Keratinocyte (primary cell): ENCODE results near the gene FGF10. TPM values are rescaled to one million over a fixed set of nuclear protein-coding genes. Genes with fewer than 3 reads are reported as not detected.

ENCODE experiments used
- DNase-seq: peaks from one replicate; pipeline ENCODE4 v3.0.0-alpha.2; 2011; ENCODE audit warnings: low read depth, missing footprints, low spot score
- FAIRE-seq: peaks from 2 replicates; lab custom pipeline; 2011; peaks lifted over from hg19 to GRCh38; lab: Jason Lieb, UNC
- H2AFZ ChIP-seq: 2 replicates; pipeline ENCODE4 v1.6.0; 2012; ENCODE audit warnings: low read length, control low read depth, inconsistent platforms; ENCODE audit not compliant: control insufficient read depth
- H3K27ac ChIP-seq: 2 replicates; pipeline ENCODE4 v1.5.1; 2011; ENCODE audit warnings: low read length; ENCODE audit not compliant: control insufficient read depth, insufficient read depth
- H3K27me3 ChIP-seq: 3 replicates; pipeline ENCODE4 v1.6.0; 2011; ENCODE audit warnings: low read length; ENCODE audit not compliant: control insufficient read depth, insufficient read depth; ENCODE audit errors: extremely low read depth
- H3K36me3 ChIP-seq, 2 experiments: 2 replicates in 1 of 2; 3 replicates in 1 of 2; pipeline ENCODE4 v1.5.1; 2011; ENCODE audit warnings: low read length in 2 of 2, mild to moderate bottlenecking in 1 of 2; ENCODE audit not compliant: control insufficient read depth in 2 of 2, insufficient read depth in 2 of 2; ENCODE audit errors: extremely low read depth in 1 of 2
- H3K4me1 ChIP-seq: 3 replicates; pipeline ENCODE4 v1.5.1; 2011; ENCODE audit warnings: low read length; ENCODE audit not compliant: control insufficient read depth, insufficient read depth; ENCODE audit errors: extremely low read depth
- H3K4me2 ChIP-seq: 3 replicates; pipeline ENCODE4 v1.6.0; 2011; ENCODE audit warnings: low read depth, low read length; ENCODE audit not compliant: control insufficient read depth, insufficient read depth; ENCODE audit errors: extremely low read depth
- H3K4me3 ChIP-seq, 3 experiments: fragments of 200-600 bp in 1 of 3; sonication (generic) in 1 of 3; 2 replicates in 2 of 3; 3 replicates in 1 of 3; pipeline ENCODE4 v1.5.1; 2011 to 2016; ENCODE audit warnings: low read length in 3 of 3, mild to moderate bottlenecking in 3 of 3, control low read depth in 2 of 3, inconsistent platforms in 1 of 3, low read depth in 1 of 3, mixed read lengths in 1 of 3, mixed run types in 1 of 3, moderate library complexity in 1 of 3; ENCODE audit not compliant: control insufficient read depth in 2 of 3, insufficient read depth in 2 of 3; ENCODE audit errors: extremely low read depth in 1 of 3
- H3K79me2 ChIP-seq: 2 replicates; pipeline ENCODE4 v1.6.0; 2012; ENCODE audit warnings: low read length; ENCODE audit not compliant: control insufficient read depth, insufficient read depth
- H3K9ac ChIP-seq: 3 replicates; pipeline ENCODE4 v1.6.0; 2011; ENCODE audit warnings: low read length; ENCODE audit not compliant: control insufficient read depth, insufficient read depth; ENCODE audit errors: extremely low read depth
- H3K9me1 ChIP-seq: 3 replicates; pipeline ENCODE4 v1.6.0; 2011; ENCODE audit warnings: low read length; ENCODE audit not compliant: control insufficient read depth, insufficient read depth; ENCODE audit errors: extremely low read depth
- H3K9me3 ChIP-seq: 2 replicates; pipeline ENCODE4 v1.5.1; 2012; ENCODE audit warnings: low read depth, low read length; ENCODE audit not compliant: control insufficient read depth
- H4K20me1 ChIP-seq: 3 replicates; pipeline ENCODE4 v1.6.0; 2011; ENCODE audit warnings: low read length; ENCODE audit not compliant: control insufficient read depth, insufficient read depth; ENCODE audit errors: extremely low read depth
- CTCF ChIP-seq, 3 experiments: IDR thresholded peaks in 1 of 3; conservative IDR thresholded peaks in 1 of 3; optimal IDR thresholded peaks in 1 of 3; 2 replicates in 2 of 3; 3 replicates in 1 of 3; pipeline versions ENCODE3 to v1.5.1; 2011; ENCODE audit warnings: low read length in 3 of 3, mild to moderate bottlenecking in 3 of 3, moderate library complexity in 2 of 3, control low read depth in 1 of 3, inconsistent platforms in 1 of 3; ENCODE audit not compliant: insufficient read depth in 2 of 3; ENCODE audit errors: extremely low read depth in 1 of 3
- EZH2 ChIP-seq: IDR thresholded peaks from one replicate; pipeline ENCODE4 v1.6.1; 2012; ENCODE audit warnings: inconsistent platforms, mild to moderate bottlenecking, low read length, moderate library complexity
- dilution Hi-C: fragments of 300-500 bp; cut with MboI; formaldehyde crosslinking; loops from one replicate; pipeline ENCODE4 v1.7.0; 2020; ENCODE audit warnings: low sequenced_read_pairs; ENCODE audit not compliant: extremely low pct_ligation_motif_present
- polyA plus RNA-seq, 5 experiments: library from polyadenylated mRNA; depleted of rRNA in 3 of 5; stranded (reverse) in 3 of 5; stranded (forward) in 1 of 5; unstranded in 1 of 5; fragments of >200 nt; gene quantifications; 1 replicate in 1 of 5; 2 replicates in 3 of 5; 3 replicates in 1 of 5; pipeline versions ENCODE4 v1.2.1 to v1.2.3, GENCODE V29; 2011 to 2012; ENCODE audit warnings: missing spikeins in 2 of 5, low read depth in 1 of 5, low replicate concordance in 1 of 5

The FGF10 gene
- polyA plus RNA-seq, 1 donor (not counting 4 experiments of a cell fraction or from before 2014, with no cell fraction given): not detected

GRCh38 chr5:44396312-44396711 is 7.1 kb upstream of the FGF10 start:
- H3K4me3 ChIP-seq: no peak overlapping the region
- H4K20me1 ChIP-seq: no peaks in the 10 kb centered on the region
- H3K4me1 ChIP-seq: no peaks in the 10 kb centered on the region
- no peaks in the 10 kb centered on the region for H3K9me1 ChIP-seq
- no peak for DNase-seq
- TF ChIP-seq EZH2: no peak
- TF ChIP-seq CTCF (optimal IDR thresholded peaks at IDR 0.05 in 1 of 3, IDR thresholded peaks at IDR 0.05 in 1 of 3, conservative IDR thresholded peaks at IDR 0.05 in 1 of 3; ENCODE audit: extremely low read depth in 1 of 3, insufficient read depth in 2 of 3, low read length in 3 of 3): no peak
- no peak overlapping the region for H2AFZ ChIP-seq
- no peak for FAIRE-seq
- no peak overlapping the region for H3K4me2 ChIP-seq
- dilution Hi-C loops: no loop called here
- no peaks in the 10 kb centered on the region for H3K9me3 ChIP-seq
- H3K27ac ChIP-seq: no peak overlapping the region
- H3K9ac ChIP-seq: no peak overlapping the region
- H3K27me3 ChIP-seq: no peaks in the 10 kb centered on the region
- no peaks in the 10 kb centered on the region for H3K36me3 ChIP-seq
- no peaks in the 10 kb centered on the region for H3K79me2 ChIP-seq

GRCh38 chr5:44390351-44390750 is 1.1 kb upstream of the FGF10 start:
- H3K4me1 ChIP-seq: peaks cover 4% of the 10 kb centered on the region
- no peaks in the 10 kb centered on the region for H3K79me2 ChIP-seq
- no peaks in the 10 kb centered on the region for H4K20me1 ChIP-seq
- no peak overlapping the region for H2AFZ ChIP-seq
- H3K36me3 ChIP-seq: no peaks in the 10 kb centered on the region
- no peak overlapping the region for H3K27ac ChIP-seq
- FAIRE-seq: no peak
- H3K9me3 ChIP-seq: no peaks in the 10 kb centered on the region
- dilution Hi-C loops: no loop called here
- TF ChIP-seq EZH2 (no peak), CTCF (optimal IDR thresholded peaks at IDR 0.05 in 1 of 3, IDR thresholded peaks at IDR 0.05 in 1 of 3, conservative IDR thresholded peaks at IDR 0.05 in 1 of 3; ENCODE audit: extremely low read depth in 1 of 3, insufficient read depth in 2 of 3, low read length in 3 of 3) (no peak)
- H3K4me3 ChIP-seq: no peak overlapping the region
- H3K9ac ChIP-seq: no peak overlapping the region
- H3K4me2 ChIP-seq: no peak overlapping the region
- DNase-seq: no peak
- H3K9me1 ChIP-seq: no peaks in the 10 kb centered on the region
- H3K27me3 ChIP-seq: peaks cover 42% of the 10 kb centered on the region
